NCI-H345 (cell line): ENCODE results near the gene DEDD2.
A peak's percentile ranks its signal among the peaks of the same experiment; 100 is the strongest.

Experiments
- DNase-seq: peaks from one replicate; lab custom pipeline; 2025; lab: John Stamatoyannopoulos, UW

Gene DEDD2

DNA sequence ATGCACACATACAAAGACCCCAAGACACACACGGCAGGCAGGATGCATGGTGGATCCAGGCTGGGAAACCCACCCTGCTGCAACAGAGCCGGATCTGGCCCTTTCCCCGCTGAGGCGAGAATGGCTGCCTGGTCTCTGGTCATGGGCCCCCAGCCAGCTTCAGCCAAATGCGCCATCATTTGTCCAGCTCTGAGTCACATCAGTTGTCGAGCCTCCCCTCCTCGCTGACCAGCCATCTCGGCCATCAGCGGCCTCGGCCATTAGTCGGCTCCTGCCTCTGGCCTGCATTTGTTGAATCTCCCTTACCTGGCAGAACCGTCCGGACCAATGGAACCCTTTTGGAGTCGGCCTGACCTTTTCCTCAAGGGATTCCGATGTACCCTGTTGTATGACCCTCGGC, 46.8 kb downstream of the DEDD2 start:
- no peak for DNase-seq

DNA sequence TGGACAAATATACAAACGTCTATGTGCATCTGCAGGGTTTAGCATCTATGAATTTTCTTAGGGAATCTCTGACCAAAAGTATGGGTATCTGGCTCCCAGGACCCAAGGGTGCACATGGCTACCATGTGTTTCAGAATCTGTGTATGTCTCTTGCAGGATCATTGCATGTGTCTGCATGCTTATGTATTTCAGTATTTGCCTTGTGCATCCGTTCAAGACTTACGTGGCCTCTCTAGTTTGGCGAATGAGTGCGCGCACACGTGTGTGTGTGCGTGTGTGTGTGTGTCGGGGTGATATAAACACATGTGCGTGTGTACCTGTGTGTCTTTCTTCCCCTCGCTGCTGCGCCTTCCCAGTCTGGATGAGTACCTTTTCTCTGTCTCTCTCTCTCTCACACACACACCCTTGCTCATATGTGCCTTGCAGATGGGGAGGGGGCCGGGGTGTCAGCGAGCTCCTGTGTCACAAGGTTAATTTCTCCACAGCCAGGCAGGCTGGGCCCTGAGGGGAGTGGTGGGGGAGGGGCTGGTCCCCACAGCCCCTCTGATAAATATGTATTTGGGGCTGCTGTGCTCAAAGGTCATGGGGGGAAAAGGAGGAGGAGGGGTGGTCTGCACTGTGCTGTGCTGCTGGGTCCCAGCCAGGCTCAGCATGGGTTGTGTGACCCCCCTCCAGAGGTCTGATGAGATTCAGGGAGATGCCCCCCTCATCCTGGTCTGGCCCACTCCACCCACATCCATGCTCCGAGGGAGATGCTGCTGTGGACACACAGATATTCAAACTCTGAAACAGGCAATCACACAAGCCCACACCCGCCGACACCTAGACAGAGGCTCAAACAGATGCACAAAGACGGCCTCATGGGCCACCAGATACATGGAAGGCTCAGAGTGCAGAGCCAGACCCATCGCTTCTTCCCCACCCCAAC, 47.7 kb downstream of the DEDD2 start:
- DNase-seq, result no peak

DNA sequence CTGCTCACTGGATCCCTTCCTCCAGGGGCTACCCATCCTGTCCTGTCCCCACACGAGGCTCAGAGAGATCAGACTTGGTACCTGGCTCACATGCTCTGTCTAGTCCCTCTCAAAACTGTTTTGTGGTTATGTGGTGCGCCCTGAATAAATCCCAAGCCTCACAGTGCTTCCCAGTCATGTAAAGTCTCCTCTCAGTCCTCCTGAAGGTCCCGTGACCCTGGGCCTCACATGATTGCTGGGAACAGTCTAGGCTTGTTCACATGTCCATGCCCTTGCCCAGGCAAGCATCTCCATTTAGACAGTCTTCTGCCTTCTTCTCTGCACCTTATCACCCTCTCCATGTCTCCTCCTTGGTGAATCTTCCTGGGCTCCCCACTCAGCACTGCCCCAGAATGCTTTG, 49.3 kb downstream of the DEDD2 start:
- no peak for DNase-seq

DNA sequence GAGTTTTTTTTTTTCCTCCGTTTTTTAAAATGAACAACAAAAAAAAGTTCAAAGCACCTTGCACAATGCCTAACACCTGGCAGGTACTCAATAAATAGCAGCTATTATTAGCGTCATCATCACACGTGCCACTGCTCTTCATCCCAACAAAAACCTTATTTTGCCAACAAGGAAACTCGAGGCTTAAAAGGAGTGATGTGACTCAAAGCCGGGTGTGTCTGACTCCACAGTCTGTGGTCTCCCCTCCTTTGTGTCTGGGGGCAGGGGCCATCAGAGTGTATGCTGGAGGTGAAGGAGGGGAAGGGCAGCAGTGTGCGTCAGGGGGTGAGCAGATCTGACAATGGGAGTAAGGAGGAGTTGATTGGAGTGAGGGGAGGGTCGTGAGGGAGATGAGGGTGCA, 51.2 kb downstream of the DEDD2 start:
- no peak for DNase-seq

GRCh38 chr19:42165146-42165545, 52.3 kb downstream of the DEDD2 start:
- no peak for DNase-seq

- DNase-seq, result no peak
These were observed 55.7 kb downstream of the DEDD2 start for GRCh38 chr19:42161616-42162263.

DNA sequence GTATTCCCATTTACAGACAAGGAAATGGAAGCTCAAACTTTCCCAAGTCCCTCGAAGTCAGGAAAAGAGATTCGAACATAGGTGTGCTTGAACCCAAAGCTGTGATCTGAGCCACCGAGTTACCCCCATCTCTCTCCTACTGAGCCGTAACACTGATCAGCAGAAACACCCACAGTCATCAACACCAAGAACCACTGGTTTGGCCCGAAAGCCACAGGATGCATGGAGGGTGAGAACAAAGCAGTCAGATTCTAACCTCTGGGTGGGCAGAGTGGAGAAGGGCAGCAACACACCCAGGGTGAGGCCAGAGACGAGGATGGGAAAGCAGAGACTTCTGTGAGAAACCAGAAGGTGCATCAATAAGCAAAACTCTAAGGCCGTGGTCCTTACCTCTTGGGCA, 57.5 kb downstream of the DEDD2 start:
- no peak for DNase-seq

GRCh38 chr19:42158926-42159325, 58.6 kb downstream of the DEDD2 start:
- no peak for DNase-seq

DNA sequence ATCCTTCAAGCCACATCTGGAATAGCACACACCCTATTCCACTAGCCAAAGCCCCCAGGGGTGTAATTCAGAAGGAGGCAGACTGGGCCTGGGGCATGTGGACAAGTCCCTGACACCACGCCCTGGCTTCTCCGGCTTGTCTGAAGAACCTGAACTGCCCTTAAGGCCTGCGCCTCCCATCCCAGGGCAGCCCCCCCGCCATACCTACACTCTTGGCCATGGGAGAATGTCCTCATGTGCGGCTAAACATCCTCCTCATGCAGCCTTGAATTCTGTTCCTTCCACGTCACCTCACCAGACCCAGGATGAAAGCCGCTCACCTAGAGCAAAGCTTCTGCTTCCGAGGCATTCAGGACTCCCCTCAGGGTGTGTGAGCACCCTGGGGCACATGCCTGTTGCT, 60.9 kb downstream of the DEDD2 start:
- DNase-seq, result no peak

DNA sequence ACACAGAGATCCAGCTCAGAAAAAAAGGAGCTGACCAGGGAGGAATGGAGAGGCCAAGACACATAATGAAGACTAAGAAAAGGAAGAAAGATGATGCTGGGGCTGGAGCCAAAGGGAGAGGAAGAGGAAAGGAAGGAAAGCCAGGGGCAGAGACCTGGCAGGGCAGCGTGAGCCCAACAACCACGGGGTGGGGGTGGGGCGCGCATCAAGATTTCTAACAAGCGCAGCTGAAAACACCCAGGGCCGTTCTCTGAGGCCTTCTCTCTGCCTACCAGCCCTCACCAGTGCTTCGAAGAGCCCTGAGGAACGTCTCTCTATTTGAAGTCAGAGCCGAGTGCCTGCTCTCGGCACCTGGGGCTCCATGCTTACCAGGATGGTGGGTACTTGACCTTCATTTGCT, 61.7 kb downstream of the DEDD2 start:
- no peak for DNase-seq

GRCh38 chr19:42154471-42155323, 62.8 kb downstream of the DEDD2 start:
- DNase-seq, result peak; percentile 11

DNA sequence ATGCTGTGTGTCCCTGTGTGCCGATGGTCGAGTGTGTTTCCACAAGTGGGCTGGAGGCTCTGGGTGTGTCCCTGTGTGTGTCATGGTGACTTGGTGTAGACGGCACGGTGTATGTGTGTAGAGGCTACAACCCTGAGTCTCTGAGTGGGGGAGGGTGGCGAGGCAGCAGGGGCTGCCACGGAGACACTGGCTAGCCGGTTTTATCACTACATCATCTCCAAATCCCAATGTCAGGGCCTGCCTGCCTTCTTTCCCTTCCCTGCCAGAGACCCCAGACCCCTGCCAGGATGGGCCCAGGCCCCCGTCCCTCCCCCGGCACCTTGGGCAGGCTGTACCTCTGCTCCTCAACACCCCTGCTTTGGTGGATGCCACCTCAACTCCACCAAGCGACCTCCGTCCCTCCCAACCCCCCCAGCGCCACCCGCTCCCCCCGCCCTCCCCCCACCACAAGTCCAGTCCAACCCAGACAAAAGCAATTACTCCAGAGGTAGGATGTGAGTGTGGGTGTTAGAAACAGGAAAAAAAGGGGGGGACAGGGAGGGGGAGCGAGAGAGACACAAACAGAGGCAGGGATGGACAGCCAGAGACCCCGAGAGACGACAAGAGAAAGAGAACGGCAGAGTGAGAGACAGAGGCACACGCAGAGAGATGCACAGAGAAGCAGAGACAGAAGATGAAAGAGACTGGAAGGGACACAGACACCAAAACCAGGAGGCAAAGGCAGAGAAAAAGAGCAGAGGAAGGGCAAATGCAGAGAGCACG, 63.6 kb downstream of the DEDD2 start:
- peak; percentile 36 for DNase-seq

DNA sequence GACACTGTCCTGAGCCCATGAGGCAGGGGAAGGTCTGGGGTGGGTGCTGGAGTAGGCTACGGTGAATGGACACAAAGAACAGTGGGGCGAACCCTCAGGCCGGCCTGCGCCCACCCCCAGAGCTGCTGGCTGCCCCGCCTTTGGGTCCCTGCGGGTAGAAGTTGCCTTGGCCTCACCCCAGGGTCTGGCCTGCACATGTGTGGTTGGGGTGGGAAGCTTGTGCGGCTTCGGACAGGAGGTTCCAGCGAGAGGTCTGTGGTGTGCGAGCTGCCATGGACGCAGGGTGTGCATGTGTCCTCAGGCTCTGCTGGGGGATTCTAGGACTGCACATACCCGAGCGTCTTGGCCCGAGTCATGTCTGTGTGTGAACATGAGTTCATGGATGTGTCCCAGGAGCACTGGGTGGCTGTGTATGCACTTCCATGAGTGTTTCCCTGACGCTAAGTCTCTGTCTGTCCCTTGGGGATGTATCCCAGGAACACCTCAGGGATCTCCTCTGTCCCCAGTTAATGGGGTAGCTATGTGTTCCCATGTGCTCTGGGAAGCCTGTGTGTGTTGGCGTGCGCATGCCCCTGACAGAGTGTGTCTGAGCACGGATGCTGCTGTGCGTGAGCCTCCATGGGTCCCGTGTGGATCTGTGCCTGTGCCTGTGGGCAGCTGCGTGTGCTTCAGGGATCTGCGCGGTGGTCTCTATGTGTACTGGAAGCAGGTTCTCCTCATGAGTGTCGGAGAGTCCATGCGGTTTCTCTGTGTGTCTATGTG, 64.4 kb downstream of the DEDD2 start:
- no peak for DNase-seq

- no peak for DNase-seq
These were observed 65.4 kb downstream of the DEDD2 start for GRCh38 chr19:42151782-42152684.

DNA sequence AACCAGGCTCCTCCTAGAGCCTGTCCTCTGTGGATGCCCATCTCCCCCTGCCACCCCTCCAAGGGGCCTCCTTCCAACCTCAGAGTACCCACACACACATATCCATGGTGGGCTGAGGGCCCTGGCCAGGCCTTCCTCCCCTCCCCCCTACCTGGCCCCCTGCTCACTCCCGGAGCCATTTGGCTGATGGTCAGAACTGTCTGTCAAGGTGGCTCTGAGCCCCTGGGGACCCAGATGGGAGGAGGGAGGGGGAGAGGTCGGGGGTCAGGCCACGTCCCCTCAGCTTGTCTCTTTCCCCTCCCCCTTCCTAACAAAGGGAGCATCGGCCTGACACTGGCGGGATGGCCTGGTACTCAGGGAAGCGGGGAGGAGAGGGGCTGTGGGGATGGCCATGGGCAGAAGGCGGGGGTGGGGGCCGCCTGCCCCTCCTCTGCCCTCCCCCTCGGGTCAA, 66.5 kb downstream of the DEDD2 start:
- no peak for DNase-seq

- peak; percentile 43 for DNase-seq
These were observed 67.1 kb downstream of the DEDD2 start for GRCh38 chr19:42150364-42150763.

DNA sequence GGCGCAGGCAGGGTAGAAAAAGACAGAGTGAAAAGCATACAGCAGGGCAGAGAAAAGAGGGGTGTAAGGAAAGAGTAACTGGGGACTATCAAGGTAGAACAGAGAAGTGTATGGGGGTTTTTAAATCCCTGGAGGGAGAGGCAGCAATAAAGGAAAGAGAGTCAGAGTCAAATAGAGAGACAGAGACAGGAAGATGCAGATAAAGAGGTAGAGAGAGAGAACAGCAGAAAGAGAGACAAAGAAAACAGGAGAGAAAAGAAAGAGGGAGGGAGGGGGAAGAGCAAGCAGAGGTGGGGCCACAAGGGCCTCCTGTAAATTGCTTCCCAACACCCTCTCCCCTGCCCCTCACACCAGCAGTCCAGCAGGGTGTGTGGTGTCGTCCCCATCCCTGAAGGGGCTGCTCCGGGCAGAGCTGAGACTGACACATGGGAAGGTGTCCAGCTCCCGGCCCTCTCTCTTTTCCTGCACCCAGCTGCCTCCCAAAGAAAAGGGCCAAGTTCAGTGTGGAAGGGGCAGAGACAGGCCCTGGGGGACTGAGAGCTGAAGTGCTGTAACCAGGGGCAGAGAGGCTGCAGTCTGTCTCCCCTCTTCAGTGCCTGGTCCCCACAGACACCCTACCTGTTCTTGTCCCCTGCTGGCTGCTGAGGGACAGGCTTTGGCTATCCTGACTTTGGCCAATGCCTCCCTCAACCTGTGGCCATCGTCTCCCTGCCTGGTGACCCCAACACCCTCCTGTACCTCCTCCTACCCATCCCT, 67.9 kb downstream of the DEDD2 start:
- DNase-seq, result no peak
